Measurements from ENCODE around the gene C1GALT1. TPM values are rescaled to one million over a fixed set of nuclear protein-coding genes. Genes with fewer than 3 reads are reported as not detected.

Gene C1GALT1
- total RNA-seq, 1 donor, result 90.0 TPM

GRCh38 chr7:7257899-7258692, 75.8 kb downstream of the C1GALT1 start:
- DNase-seq (ENCODE audit: low read depth), result no peak
- TF ChIP-seq, protein P1, sequence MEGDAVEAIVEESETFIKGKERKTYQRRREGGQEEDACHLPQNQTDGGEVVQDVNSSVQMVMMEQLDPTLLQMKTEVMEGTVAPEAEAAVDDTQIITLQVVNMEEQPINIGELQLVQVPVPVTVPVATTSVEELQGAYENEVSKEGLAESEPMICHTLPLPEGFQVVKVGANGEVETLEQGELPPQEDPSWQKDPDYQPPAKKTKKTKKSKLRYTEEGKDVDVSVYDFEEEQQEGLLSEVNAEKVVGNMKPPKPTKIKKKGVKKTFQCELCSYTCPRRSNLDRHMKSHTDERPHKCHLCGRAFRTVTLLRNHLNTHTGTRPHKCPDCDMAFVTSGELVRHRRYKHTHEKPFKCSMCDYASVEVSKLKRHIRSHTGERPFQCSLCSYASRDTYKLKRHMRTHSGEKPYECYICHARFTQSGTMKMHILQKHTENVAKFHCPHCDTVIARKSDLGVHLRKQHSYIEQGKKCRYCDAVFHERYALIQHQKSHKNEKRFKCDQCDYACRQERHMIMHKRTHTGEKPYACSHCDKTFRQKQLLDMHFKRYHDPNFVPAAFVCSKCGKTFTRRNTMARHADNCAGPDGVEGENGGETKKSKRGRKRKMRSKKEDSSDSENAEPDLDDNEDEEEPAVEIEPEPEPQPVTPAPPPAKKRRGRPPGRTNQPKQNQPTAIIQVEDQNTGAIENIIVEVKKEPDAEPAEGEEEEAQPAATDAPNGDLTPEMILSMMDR (IDR thresholded peaks at IDR 0.05; ENCODE audit: insufficient read depth, low read length), result no peak

DNA sequence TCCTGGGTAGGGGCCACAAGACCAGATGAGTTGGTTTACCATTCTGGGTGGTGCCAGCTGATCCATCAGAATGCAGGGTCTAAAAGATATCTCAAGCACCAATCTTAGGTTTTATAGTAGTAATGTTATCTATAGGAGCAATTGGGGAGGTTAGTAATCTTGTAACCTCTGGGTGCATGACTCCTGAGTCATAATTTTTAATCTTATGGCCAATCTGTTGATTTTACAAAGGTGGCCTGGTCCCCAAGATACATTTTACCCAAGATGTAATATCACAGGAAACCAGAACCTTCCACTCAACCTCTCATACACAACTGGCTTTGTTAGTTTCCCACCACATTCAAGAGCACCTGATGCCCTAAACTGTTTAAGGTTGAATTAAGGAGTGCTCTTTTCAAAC, 79.5 kb downstream of the C1GALT1 start:
- DNase-seq (ENCODE audit: low read depth), result no peak
- H3K4me3 ChIP-seq (ENCODE audit: low read depth, low read length), result no peak overlapping the region
- TF ChIP-seq, protein P1 (IDR thresholded peaks at IDR 0.05; ENCODE audit: insufficient read depth, low read length), result no peak

More at GRCh38 chr7:7257899-7258692, 75.8 kb downstream of the C1GALT1 start:
- H3K4me3 ChIP-seq (ENCODE audit: low read depth, low read length), result no peak overlapping the region

DNA sequence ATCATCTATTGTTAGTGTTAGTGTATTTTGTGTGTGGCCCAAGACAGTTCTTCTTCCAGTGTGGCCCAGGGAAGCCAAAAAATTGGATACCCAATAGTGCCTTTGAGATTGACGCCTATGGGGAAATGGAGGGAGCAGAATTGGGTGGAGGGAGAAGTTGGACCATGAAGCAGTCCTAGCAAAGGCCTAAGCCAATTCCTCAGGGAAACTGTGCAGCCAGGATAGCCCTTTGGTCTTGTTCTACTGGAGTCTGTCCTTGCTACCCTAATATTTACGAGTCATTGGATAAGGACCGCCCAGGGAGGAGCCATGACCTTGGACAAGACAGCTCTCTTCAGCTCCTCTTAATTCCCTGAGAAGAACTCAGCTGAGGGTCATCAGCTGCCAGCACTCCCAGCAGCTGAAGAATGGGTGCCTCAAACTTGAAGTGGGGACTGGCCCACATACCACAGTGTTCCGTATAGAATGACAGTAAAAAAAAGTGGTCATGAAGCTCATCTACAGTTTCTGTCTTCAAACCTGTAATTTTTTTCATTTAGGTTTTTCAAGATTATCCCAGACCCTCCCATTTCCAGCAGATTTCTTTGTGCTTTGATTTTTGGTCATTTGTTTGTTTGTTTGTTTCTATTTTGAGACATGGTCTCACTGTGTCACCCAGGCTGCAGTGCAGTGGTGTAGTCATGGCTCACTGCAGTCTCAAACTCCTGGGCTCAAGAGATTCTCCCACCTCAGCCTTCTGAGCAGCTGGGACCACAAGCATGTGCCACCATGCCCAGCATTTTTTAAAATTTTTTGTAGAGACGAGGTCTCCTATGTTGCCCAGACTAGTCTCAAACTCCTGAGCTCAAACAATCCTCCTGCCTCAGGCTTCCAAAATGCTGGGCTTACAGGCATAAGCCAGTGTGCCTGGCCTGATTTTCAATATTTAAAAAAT, 81.2 kb downstream of the C1GALT1 start:
- H3K4me3 ChIP-seq (ENCODE audit: low read depth, low read length), result no peak overlapping the region
- TF ChIP-seq, protein P1 (IDR thresholded peaks at IDR 0.05; ENCODE audit: insufficient read depth, low read length), result no peak
- DNase-seq (ENCODE audit: low read depth), result no peak

- TF ChIP-seq, protein P1 (IDR thresholded peaks at IDR 0.05; ENCODE audit: insufficient read depth, low read length), result no peak
- no peak for DNase-seq (ENCODE audit: low read depth)
- no peak overlapping the region for H3K4me3 ChIP-seq (ENCODE audit: low read depth, low read length)
Observed at GRCh38 chr7:7264306-7265040, 82.1 kb downstream of the C1GALT1 start.

DNA sequence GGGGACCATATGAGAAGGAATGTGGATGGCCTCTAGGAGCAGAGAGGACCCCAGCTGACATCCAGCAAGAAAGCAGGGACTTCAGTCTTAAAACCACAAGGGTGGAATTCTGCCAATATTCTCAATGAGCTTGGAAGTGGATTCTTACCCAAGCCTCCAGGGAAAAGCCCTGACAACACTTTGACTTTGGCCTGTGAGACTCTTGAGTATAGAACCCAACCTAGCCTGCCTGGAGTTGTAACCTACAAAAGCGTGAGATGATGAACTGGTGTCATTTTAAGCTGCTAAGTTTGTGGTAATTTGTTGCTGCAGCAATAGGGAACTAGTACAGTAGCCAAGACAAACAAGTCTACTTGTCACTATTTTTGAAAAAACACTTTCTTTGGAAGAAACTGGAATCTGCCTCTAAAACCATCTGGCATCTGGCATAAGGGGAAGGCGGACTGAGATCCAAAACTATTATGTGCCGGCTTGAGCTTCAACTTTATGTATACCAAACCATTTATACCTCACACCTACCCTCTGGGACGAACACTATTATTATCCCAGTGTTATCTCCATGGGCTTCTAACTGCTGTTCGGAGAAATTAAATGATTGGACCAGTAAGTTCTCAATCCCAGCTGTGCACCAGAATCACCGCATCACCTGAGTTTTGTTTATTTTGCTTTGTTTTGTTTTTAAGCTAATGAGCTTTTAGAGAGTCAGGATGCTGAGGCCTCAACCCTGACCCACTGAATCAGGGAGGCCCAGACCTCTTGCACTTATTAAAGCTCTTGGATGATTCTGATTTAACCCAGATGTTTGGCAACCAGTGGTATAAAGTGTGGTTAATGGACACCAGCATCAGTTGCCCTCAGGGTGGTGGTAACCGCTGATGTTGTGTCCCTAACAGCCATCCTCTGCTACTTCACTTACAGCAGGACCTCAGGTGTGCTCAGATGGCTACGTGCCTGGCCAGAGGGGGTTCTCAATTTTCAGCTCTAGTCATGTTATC, 83.0 kb downstream of the C1GALT1 start:
- peak; percentile 50 for DNase-seq (ENCODE audit: low read depth)
- H3K4me3 ChIP-seq (ENCODE audit: low read depth, low read length), result no peak overlapping the region
- TF ChIP-seq, protein P1 (IDR thresholded peaks at IDR 0.05; ENCODE audit: insufficient read depth, low read length), result no peak
